GM21825 (cell line): ENCODE results near the gene DDX4.

Experiments used
- ATAC-seq: cut with Tn5 transposase; IDR thresholded peaks from one replicate; pipeline ENCODE4 v1.9.1; 2021; ENCODE audit warnings: mild to moderate bottlenecking, moderate library complexity; ENCODE audit not compliant: unreplicated experiment

DDX4 gene

DNA sequence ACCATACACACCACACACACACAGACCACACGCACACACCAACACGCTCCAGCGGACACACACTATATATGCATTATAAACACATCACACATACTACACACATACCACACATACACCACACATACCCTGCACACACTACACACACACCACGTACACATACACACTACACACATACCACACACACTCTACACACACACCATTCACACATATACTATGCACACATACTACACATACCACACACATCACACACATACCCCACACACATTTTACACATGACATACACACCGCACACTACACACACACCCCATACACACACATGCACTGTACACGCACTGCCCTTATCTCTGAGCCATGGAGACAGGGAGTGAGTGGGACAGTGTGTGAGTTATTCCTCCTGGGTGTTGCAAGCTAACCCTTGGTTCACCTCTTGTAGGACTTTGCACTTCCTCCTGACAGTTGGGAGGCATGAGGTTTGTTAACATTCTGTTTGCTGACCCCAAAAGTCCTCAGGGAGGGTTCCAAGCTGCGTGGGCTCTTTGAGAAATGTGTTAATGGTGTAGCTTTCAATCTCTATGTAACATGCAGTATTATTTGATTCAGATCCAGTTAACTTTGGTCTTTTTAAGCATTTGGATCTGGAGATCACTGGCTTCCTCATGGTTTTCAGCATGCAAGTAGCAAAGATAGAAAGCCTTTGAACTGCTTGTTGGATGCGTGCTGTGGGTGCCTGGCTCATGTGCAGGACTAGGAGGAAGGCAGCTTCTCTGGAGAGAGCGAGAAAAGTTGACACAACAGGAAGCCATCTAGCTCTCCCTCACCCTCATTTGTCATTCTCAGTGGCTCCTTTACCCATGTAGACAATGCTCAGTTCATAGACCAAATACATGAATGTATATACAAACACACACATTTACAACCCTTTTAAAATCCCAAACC is 127.0 kb downstream of the DDX4 start:
- no peak for ATAC-seq

DNA sequence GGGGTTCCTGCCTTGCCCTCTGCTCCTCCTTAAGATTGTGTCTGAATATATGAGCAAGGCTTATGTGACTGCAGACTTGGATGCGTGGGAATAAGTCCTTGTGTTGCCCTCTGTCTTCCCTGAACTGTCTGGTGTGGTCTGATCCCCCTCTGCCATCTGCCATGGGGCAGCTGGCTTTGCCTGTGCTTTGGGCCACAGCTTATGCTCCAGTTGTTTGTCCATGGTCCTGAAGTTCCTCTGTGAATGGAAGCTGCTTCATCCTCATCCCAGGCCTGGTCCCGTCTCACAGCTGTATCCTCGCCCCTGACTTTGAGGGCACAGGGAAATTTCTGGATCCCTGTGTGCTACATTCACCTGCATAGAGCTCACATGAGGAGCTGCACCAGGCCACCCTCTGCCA is 128.0 kb downstream of the DDX4 start:
- no peak for ATAC-seq

DNA sequence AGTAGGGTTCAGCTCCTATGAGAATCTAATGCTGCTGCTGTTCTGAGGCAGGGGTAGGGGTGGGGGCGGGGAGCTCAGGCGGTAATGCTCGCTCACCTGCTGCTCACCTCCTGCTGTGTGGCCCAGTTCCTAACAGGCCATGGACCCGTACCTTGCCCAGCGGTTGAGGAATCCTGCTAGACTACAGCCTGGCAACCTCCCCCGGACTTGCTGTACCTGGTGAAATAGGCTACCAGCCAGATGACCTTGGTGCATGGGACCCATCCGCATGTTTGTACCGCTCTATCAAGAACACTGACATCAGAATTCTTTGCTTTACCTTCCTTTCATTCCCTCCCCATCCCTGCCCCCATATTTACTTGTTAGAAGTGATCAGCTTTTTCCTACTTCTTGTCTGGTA is 128.6 kb downstream of the DDX4 start:
- ATAC-seq: no peak
